Fibroblast of pulmonary artery (primary cell): Measurements from ENCODE around the gene EFTUD2.

Source experiments
- DNase-seq: peaks from one replicate; pipeline ENCODE4 v3.0.0-alpha.2; 2010; ENCODE audit warnings: low read depth
- H3K4me3 ChIP-seq: replicated peaks from 2 replicates; pipeline ENCODE4 v1.5.1; 2011; ENCODE audit warnings: low read depth, mild to moderate bottlenecking, control low read depth, low read length, moderate library complexity
- CTCF ChIP-seq: IDR thresholded peaks from 2 replicates; pipeline ENCODE4 v1.5.1; 2011; ENCODE audit warnings: mild to moderate bottlenecking, control low read depth, low read length, inconsistent platforms; ENCODE audit errors: missing control alignments

The EFTUD2 gene

DNA sequence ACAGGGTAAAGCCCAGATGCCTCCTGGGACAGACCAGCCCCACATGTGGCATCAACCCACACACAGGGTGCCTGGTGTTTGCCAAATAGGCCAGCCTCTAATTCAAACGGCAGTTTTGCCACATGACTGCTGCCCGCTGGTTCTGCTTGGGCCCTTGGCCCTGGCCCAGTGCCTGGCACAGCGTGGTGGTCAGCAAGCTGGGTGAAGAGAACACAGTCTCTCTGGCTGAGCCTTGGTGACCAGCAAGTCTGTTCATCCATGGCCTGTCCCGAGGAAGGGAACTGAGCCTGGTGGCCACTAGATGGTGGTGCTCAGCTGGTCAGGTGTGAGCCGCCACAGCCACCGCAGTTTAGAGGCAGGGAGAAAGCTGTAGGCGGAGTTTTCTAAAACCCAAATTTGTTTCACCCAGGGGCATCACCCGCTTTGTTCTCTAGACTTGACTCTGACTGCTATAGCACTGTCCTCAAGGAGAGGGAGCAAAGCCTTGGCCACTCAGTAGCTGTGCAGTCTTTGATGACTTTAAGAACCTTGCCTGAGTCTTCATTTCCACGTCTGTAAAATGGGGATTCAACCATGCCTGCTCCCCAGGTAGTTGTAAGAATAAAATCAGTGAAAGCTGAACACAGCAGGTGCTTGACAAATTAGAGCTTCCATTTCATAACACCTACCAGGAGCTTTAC is 20.8 kb upstream of the EFTUD2 start:
- DNase-seq: peak; percentile 87
- peak; percentile 87 for TF ChIP-seq CTCF
- H3K4me3 ChIP-seq: no peak overlapping the region

DNA sequence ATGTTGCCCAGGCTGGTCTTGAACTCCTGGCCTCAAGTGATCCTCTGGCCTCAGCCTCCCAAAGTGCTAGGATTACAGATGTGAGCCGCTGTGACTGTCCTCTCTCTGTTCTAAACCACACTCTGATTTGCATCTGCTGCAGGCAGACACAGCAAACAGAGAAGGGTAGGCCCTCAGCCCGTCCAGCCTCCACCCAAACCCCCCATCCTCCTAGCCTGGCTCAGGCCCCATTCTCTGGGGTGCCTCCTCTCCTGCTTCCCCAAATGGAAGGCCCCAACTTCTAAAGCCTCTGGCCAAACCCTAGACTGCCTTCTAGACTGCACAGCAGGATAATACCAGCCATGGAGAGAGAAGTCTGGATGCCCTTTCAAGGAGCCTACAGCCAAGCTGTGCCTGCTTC is 20.2 kb upstream of the EFTUD2 start:
- TF ChIP-seq CTCF: no peak
- no peak for DNase-seq

DNA sequence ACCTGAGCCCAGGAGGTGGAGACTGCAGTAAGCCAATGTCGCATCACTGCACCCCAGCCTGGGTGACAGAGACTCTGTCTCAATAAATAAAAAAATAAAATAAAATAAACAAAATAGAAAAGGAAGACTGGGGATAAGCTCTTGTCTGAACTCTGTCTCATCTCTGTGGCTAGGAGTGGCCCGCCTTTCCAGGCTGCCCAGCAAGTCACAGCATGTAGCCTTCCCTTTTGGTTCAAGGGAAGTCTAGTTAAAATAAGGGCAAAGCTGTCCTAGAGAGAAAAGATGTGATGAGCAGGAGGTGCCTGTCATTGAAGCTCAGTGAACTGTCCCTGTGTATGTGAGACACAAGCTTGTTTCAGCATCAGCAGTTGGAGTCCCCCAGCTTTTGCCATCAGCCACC is 18.8 kb upstream of the EFTUD2 start:
- H3K4me3 ChIP-seq: no peak overlapping the region
- DNase-seq: no peak
- no peak for TF ChIP-seq CTCF

More for the DNA sequence above, 20.2 kb upstream of the EFTUD2 start:
- no peak overlapping the region for H3K4me3 ChIP-seq

GRCh38 chr17:44917456-44917855 is 18.2 kb upstream of the EFTUD2 start:
- TF ChIP-seq CTCF: no peak
- H3K4me3 ChIP-seq: no peak overlapping the region
- no peak for DNase-seq

- no peak overlapping the region for H3K4me3 ChIP-seq
- peak; percentile 0 for TF ChIP-seq CTCF
- DNase-seq: peak; percentile 50
Measured at GRCh38 chr17:44916781-44917241, 17.6 kb upstream of the EFTUD2 start.

GRCh38 chr17:44915862-44916780 is 16.9 kb upstream of the EFTUD2 start:
- DNase-seq: peak; percentile 13
- H3K4me3 ChIP-seq: no peak overlapping the region
- TF ChIP-seq CTCF: no peak
